ENCODE results near the gene ATP6V1G3. TPM values are rescaled to one million over a fixed set of nuclear protein-coding genes. Genes with fewer than 3 reads are reported as not detected.
"Not testable (repeated sequence)": the region's sequence is repeated elsewhere in the genome, so short reads cannot be mapped to it uniquely, and the experiment has no call there.

The ATP6V1G3 gene
- total and polyA plus RNA-seq, 11 donors: not detected

GRCh38 chr1:198481661-198482060, 58.8 kb downstream of the ATP6V1G3 start:
- TF ChIP-seq CTCF (IDR thresholded peaks at IDR 0.05) (no peak), POLR2A (IDR thresholded peaks at IDR 0.05) (no peak)
- no peak overlapping the region for H3K27ac ChIP-seq
- no peak overlapping the region for H3K4me3 ChIP-seq
- H3K36me3 ChIP-seq: no peaks in the 10 kb centered on the region
- WGBS, 4 donors: 94 to 97% (median 95%) methylated on average over 1 of the region's 1 CpG
- H3K27me3 ChIP-seq: peaks cover 0 to 4% (median 0%) of the 10 kb centered on the region in 9 donors
- intact Hi-C loops (cut with DNase I): no loop called here
- no peak for ATAC-seq
- no peaks in the 10 kb centered on the region for H3K4me1 ChIP-seq
- no peak for DNase-seq
- H3K9me3 ChIP-seq: no peaks in the 10 kb centered on the region

GRCh38 chr1:198480876-198481275, 59.6 kb downstream of the ATP6V1G3 start:
- intact Hi-C loops (cut with DNase I): no loop called here
- H3K27me3 ChIP-seq: peaks cover 0 to 4% (median 0%) of the 10 kb centered on the region in 9 donors
- H3K27ac ChIP-seq: no peak overlapping the region
- TF ChIP-seq POLR2A (IDR thresholded peaks at IDR 0.05) (no peak), CTCF (IDR thresholded peaks at IDR 0.05) (no peak)
- no peaks in the 10 kb centered on the region for H3K36me3 ChIP-seq
- DNase-seq (no peak), ATAC-seq (no peak)
- H3K4me1 ChIP-seq: no peaks in the 10 kb centered on the region
- H3K9me3 ChIP-seq: no peaks in the 10 kb centered on the region
- 64 to 73% (median 68%) methylated on average over 2 of the region's 2 CpGs for WGBS, 4 donors
- no peak overlapping the region for H3K4me3 ChIP-seq

- DNase-seq; H3K4me3 ChIP-seq; H3K27ac ChIP-seq; ATAC-seq; H3K4me1 ChIP-seq; intact Hi-C loops (cut with DNase I); H3K27me3 ChIP-seq; H3K9me3 ChIP-seq; H3K36me3 ChIP-seq: not testable (repeated sequence)
Measured at GRCh38 chr1:198477354-198477753, 63.1 kb downstream of the ATP6V1G3 start.

Other genes with a start within 250 kb of the ATP6V1G3 start
- gene PTPRC, start 98.4 kb upstream of the ATP6V1G3 start, total RNA-seq: 10 to 100 TPM in 2 of 9 donors, 1 to 10 TPM in 7; 3.4 to 99.3 (median 5.2) TPM
- gene PTPRC, start 98.4 kb upstream of the ATP6V1G3 start, polyA plus RNA-seq: 1 to 10 TPM in 1 of 2 donors, under 1 TPM in 1; 0.65 to 2.6 TPM